LNCAP (cell line): ENCODE measurements around the gene EPS8L3.

Source experiments
- CTCF ChIP-seq: fragments of 450-650 bp; IDR thresholded peaks from 2 replicates; pipeline ENCODE4 v1.5.1; 2017; ENCODE audit warnings: mild to moderate bottlenecking

EPS8L3 gene

GRCh38 chr1:109739738-109740614 lies 23.7 kb downstream of the EPS8L3 start:
- TF ChIP-seq CTCF = no peak

GRCh38 chr1:109733236-109733870 lies 30.4 kb downstream of the EPS8L3 start:
- no peak for TF ChIP-seq CTCF

- TF ChIP-seq CTCF = no peak
Observed at GRCh38 chr1:109732390-109732881, 31.3 kb downstream of the EPS8L3 start.

GRCh38 chr1:109730666-109731065 lies 33.1 kb downstream of the EPS8L3 start:
- TF ChIP-seq CTCF = no peak

- no peak for TF ChIP-seq CTCF
Observed at GRCh38 chr1:109728870-109729269, 34.9 kb downstream of the EPS8L3 start.

- TF ChIP-seq CTCF = no peak
Observed at GRCh38 chr1:109726728-109727373, 36.9 kb downstream of the EPS8L3 start.

GRCh38 chr1:109726007-109726406 lies 37.7 kb downstream of the EPS8L3 start:
- TF ChIP-seq CTCF = no peak
